ENCODE measurements around the gene E2F2. TPM values are rescaled to one million over a fixed set of nuclear protein-coding genes. Genes with fewer than 3 reads are reported as not detected.

Gene E2F2
- total RNA-seq, 1 experiment from 2014 or later: 12.3 TPM

GRCh38 chr1:23558872-23559135 is 27.8 kb upstream of the E2F2 start:
- peak overlapping the region; percentile 97 for H3K27ac ChIP-seq
- H3K4me1 ChIP-seq (replicated peaks): peaks cover 76% of the 10 kb centered on the region
- peak overlapping the region; percentile 68 for H3K4me3 ChIP-seq
- H3K36me3 ChIP-seq: peaks cover 30% of the 10 kb centered on the region
- no peaks in the 10 kb centered on the region for H3K9me3 ChIP-seq (replicated peaks)
- H3K27me3 ChIP-seq (replicated peaks): no peaks in the 10 kb centered on the region
- DNase-seq (ENCODE audit: low read depth in 1 of 2, low spot score in 2 of 2): no peak

- peaks cover 30% of the 10 kb centered on the region for H3K36me3 ChIP-seq
- peaks cover 76% of the 10 kb centered on the region for H3K4me1 ChIP-seq (replicated peaks)
- H3K9me3 ChIP-seq (replicated peaks): no peaks in the 10 kb centered on the region
- peak overlapping the region; percentile 97 for H3K27ac ChIP-seq
- no peaks in the 10 kb centered on the region for H3K27me3 ChIP-seq (replicated peaks)
- peak; percentile 87 to 90 for DNase-seq (ENCODE audit: low read depth in 1 of 2, low spot score in 2 of 2)
- H3K4me3 ChIP-seq: peak overlapping the region; percentile 68
Observed at GRCh38 chr1:23558140-23558871, 27.3 kb upstream of the E2F2 start.

GRCh38 chr1:23557471-23558124 is 26.6 kb upstream of the E2F2 start:
- H3K27me3 ChIP-seq (replicated peaks): no peaks in the 10 kb centered on the region
- H3K27ac ChIP-seq: peak overlapping the region; percentile 97
- peaks cover 30% of the 10 kb centered on the region for H3K36me3 ChIP-seq
- H3K9me3 ChIP-seq (replicated peaks): no peaks in the 10 kb centered on the region
- H3K4me1 ChIP-seq (replicated peaks): peaks cover 72% of the 10 kb centered on the region
- no peak for DNase-seq (ENCODE audit: low read depth in 1 of 2, low spot score in 2 of 2)
- H3K4me3 ChIP-seq: peak overlapping the region; percentile 68

DNA sequence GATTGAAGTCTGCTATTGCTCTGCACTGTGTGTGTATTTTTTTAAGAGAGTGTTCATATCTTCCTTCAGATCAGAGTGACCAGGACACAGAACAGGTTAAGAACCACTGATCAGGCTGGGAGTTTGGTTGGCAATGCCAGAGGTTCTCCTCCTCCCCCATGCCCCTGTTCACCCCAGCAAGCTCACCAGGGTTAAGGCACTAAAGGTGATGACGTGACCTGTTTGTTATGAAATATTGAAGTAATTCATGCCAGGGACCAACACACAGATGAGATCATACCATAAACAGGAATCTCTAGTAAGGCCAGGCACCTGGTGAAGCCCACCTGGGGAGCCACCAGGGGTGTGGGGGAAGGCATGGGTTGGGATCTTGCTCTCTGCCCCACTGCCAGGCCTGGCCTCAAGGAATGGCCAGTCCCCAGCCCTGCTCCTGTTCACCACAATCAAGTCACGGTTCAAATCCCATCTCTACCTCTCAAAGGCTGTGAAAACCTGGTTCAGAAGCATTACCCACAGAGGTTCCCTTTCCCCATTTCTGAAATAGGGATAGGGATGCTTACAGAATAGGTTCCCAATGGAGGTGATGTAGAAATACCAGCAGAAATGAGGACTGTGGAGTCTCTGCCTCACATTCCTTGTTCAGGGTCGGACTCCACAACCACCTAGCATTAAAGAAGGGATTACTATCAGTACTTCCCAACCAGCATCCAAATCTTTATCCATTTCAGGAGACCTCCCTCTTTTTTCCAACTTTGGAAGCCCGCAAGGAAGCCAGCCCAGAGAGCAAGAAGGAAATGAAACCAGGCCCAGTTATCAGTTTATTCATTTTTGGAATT is 25.8 kb upstream of the E2F2 start:
- Histone ChIP-seq H3K9me3 (replicated peaks) (no peaks in the 10 kb centered on the region), H3K27ac (peak overlapping the region; percentile 97), H3K4me3 (peak overlapping the region; percentile 68), H3K27me3 (replicated peaks) (no peaks in the 10 kb centered on the region), H3K4me1 (replicated peaks) (peaks cover 69% of the 10 kb centered on the region), H3K36me3 (peaks cover 30% of the 10 kb centered on the region)
- DNase-seq (ENCODE audit: low read depth in 1 of 2, low spot score in 2 of 2): peak in 1 of 2 experiments; percentile 82

DNA sequence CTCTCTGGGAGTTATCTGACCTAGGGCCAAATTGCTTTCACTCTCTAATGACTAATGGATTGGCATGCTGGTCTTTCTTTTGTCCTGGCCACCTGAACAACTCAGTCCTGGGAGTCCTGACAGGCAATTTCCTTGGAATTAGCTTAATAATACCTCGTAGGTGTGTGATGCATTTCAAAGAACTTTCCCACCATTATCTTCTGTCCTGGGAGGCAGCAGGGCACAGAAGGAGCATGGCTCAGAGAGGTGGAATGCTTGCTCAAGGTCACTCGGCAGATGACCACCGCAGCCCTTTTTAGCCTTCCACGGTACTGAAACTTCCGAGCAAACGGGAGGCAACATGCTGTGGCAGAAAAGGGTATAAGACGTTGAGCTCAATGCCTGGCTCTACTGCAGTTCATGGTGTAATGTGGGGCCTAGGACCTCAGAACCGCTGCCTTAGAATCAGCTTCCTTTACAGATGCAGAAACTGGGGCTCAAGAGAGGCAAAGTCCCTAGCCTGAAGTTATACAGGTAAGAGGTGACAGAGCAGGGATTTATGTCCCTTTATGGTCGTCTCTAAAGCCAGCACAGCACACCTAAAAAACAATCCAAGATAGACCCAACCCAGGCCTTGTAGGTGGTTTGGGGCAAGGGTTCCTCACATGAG is 25.1 kb upstream of the E2F2 start:
- H3K27me3 ChIP-seq (replicated peaks): no peaks in the 10 kb centered on the region
- no peaks in the 10 kb centered on the region for H3K9me3 ChIP-seq (replicated peaks)
- peak overlapping the region; percentile 97 for H3K27ac ChIP-seq
- peaks cover 30% of the 10 kb centered on the region for H3K36me3 ChIP-seq
- peaks cover 61% of the 10 kb centered on the region for H3K4me1 ChIP-seq (replicated peaks)
- DNase-seq (ENCODE audit: low read depth in 1 of 2, low spot score in 2 of 2): peak; percentile 80 to 88
- H3K4me3 ChIP-seq: peak overlapping the region; percentile 68

DNA sequence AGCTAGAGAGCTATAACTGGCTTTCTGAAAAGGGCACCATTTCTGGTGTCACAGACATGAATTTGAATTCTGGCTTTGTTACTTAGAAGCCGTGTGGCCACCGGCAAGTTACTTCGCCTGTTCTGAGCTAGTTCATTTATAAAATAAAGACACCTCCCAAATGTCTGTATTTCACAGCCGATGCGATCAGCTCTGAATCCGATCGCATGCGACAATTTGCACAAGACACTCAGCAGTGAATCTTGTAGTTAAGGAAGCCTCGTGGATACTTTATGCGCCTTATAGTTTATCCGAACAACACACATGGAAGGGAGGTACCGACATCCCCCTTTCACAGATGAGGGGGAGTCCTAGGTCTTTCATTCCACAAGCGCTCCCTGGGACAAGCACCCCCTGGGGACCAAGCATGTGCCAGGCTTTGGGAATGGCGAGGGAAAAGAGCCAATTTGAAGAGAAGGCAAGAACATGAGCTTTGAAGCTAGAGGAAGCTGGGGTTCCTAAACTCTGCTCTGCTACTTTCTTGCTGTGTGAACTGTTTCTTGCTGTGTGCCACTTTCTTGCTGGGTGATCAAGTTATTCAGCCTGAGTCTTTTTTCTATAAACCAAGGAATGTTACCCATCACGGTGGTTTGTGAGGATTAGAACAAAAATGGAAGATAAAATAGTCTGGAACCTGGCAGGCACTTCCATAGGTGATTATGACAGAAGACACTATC is 24.4 kb upstream of the E2F2 start:
- Histone ChIP-seq H3K27ac (peak overlapping the region; percentile 97), H3K36me3 (peaks cover 30% of the 10 kb centered on the region), H3K9me3 (replicated peaks) (no peaks in the 10 kb centered on the region), H3K4me1 (replicated peaks) (peaks cover 54% of the 10 kb centered on the region), H3K4me3 (peak overlapping the region; percentile 24), H3K27me3 (replicated peaks) (no peaks in the 10 kb centered on the region)
- peak in 1 of 2 experiments; percentile 83 for DNase-seq (ENCODE audit: low read depth in 1 of 2, low spot score in 2 of 2)

GRCh38 chr1:23554481-23555269 is 23.6 kb upstream of the E2F2 start:
- peak; percentile 94 to 97 for DNase-seq (ENCODE audit: low read depth in 1 of 2, low spot score in 2 of 2)
- Histone ChIP-seq H3K36me3 (peaks cover 30% of the 10 kb centered on the region), H3K4me3 (peak overlapping the region; percentile 24), H3K27ac (peak overlapping the region; percentile 97), H3K9me3 (replicated peaks) (no peaks in the 10 kb centered on the region), H3K4me1 (replicated peaks) (peaks cover 47% of the 10 kb centered on the region), H3K27me3 (replicated peaks) (no peaks in the 10 kb centered on the region)

- peaks cover 46% of the 10 kb centered on the region for H3K4me1 ChIP-seq (replicated peaks)
- H3K27ac ChIP-seq: peak overlapping the region; percentile 84
- peaks cover 28% of the 10 kb centered on the region for H3K36me3 ChIP-seq
- no peaks in the 10 kb centered on the region for H3K9me3 ChIP-seq (replicated peaks)
- DNase-seq (ENCODE audit: low read depth in 1 of 2, low spot score in 2 of 2): no peak
- H3K27me3 ChIP-seq (replicated peaks): no peaks in the 10 kb centered on the region
- peak overlapping the region; percentile 24 for H3K4me3 ChIP-seq
Observed at GRCh38 chr1:23554127-23554480, 23.1 kb upstream of the E2F2 start.

GRCh38 chr1:23553231-23554126 is 22.4 kb upstream of the E2F2 start:
- Histone ChIP-seq H3K27ac (peak overlapping the region; percentile 84), H3K9me3 (replicated peaks) (no peaks in the 10 kb centered on the region)

DNA sequence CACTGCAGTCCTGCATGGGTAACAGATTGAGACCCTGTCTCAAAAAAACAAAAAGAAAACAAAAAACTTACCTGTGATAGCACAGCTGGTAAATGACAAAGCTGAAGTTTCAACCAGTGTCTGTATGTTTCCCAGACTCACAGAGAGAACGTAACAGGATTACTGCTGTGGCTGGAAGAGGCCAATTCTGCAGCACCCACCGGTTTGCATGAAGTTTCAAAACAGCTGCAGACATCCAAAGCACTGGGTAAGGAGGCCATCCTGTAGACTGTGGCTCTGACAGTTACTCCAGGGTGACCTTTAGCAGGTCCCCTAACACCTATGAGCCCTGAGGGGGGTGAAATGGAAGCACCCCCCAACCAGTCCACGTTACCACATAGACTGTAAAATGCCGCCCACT is 20.8 kb upstream of the E2F2 start:
- Histone ChIP-seq H3K27ac (no peak overlapping the region), H3K36me3 (peaks cover 6% of the 10 kb centered on the region), H3K4me1 (replicated peaks) (peaks cover 37% of the 10 kb centered on the region)

More at GRCh38 chr1:23553231-23554126, 22.4 kb upstream of the E2F2 start:
- no peaks in the 10 kb centered on the region for H3K27me3 ChIP-seq (replicated peaks)
- no peak overlapping the region for H3K4me3 ChIP-seq
- peaks cover 22% of the 10 kb centered on the region for H3K36me3 ChIP-seq
- H3K4me1 ChIP-seq (replicated peaks): peaks cover 46% of the 10 kb centered on the region
- no peak for DNase-seq (ENCODE audit: low read depth in 1 of 2, low spot score in 2 of 2)

DNA sequence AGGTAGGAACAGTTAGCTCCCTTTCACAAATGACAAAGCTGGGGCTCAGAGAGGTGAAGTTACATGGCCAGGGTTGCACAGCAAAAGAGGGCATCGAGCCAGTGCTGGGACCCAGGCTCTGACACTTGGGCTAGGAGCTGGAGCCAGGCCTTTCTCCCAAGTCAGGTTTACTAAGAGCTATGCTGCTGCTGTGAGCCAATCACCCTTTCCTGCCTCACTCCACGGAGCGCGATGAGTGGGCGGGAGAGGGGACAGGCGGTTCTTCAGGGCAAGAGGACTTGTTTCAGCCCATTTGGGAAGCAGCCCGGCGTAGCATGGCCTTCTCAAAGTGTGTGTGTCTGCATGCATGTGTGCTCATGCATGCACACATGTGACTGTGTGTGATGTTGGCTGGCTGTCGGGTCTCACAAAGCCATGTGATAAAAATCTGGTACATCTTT is 17.7 kb upstream of the E2F2 start:
- H3K27ac ChIP-seq: no peak overlapping the region
- no peaks in the 10 kb centered on the region for H3K9me3 ChIP-seq (replicated peaks)
- peaks cover 16% of the 10 kb centered on the region for H3K4me1 ChIP-seq (replicated peaks)
- no peak overlapping the region for H3K4me3 ChIP-seq
- H3K27me3 ChIP-seq (replicated peaks): no peaks in the 10 kb centered on the region
- H3K36me3 ChIP-seq: no peaks in the 10 kb centered on the region
- DNase-seq (ENCODE audit: low read depth in 1 of 2, low spot score in 2 of 2): no peak

More for the DNA sequence above, 20.8 kb upstream of the E2F2 start:
- DNase-seq (ENCODE audit: low read depth in 1 of 2, low spot score in 2 of 2): no peak
- Histone ChIP-seq H3K9me3 (replicated peaks) (no peaks in the 10 kb centered on the region), H3K27me3 (replicated peaks) (no peaks in the 10 kb centered on the region), H3K4me3 (no peak overlapping the region)
